Suprapubic skin (tissue), 4 donors: ENCODE results near the gene RPL37A.

Experiments used
- CTCF ChIP-seq, 2 donors: fragments of 200-600 bp in 1 of 2; fragments of 450-650 bp in 1 of 2; sonication (generic) in 1 of 2; IDR thresholded peaks; one replicate each; pipeline ENCODE4 v1.5.1; 2016 to 2019; ENCODE audit warnings: antibody characterized with exemption in 2 of 2, mild to moderate bottlenecking in 1 of 2, moderate library complexity in 1 of 2
- EP300 ChIP-seq: sonication (generic); formaldehyde crosslinking; IDR thresholded peaks from one replicate; pipeline ENCODE4 v1.6.1; 2017; ENCODE audit warnings: antibody characterized with exemption
- POLR2A ChIP-seq, 2 donors: fragments of 450-650 bp; IDR thresholded peaks; one replicate each; pipeline ENCODE4 v1.6.1; 2017; ENCODE audit warnings: antibody characterized with exemption in 2 of 2, mild to moderate bottlenecking in 2 of 2, moderate library complexity in 2 of 2
- POLR2AphosphoS5 ChIP-seq, 3 donors: sonication (generic); formaldehyde crosslinking; IDR thresholded peaks; one replicate each; pipeline ENCODE4 v1.6.1; 2017; ENCODE audit warnings: antibody characterized with exemption in 3 of 3

GRCh38 chr2:216536734-216537210, 38.1 kb downstream of the RPL37A start:
- TF ChIP-seq CTCF (IDR thresholded peaks at IDR 0.05) (no peak), EP300 (no peak), POLR2A (IDR thresholded peaks at IDR 0.05) (no peak), POLR2AphosphoS5 (IDR thresholded peaks at IDR 0.05) (no peak)
